AG09309 (cell line): ENCODE data around the gene OR4F15.
A peak's percentile ranks its signal among the peaks of the same experiment; 100 is the strongest.

Experiments
- DNase-seq: peaks from one replicate; pipeline ENCODE4 v3.0.0-alpha.2; 2010; ENCODE audit warnings: low read depth
- H3K4me3 ChIP-seq: 2 replicates; pipeline ENCODE4 v1.5.1; 2011; ENCODE audit warnings: mild to moderate bottlenecking, low read depth, low read length, moderate library complexity; ENCODE audit not compliant: control insufficient read depth
- TF ChIP-seq, protein P1 (sequence below): IDR thresholded peaks from 2 replicates; pipeline ENCODE4 v1.5.1; 2011; ENCODE audit warnings: mild to moderate bottlenecking, low read depth, low read length, inconsistent platforms; ENCODE audit not compliant: insufficient read depth, control insufficient read depth; ENCODE audit errors: missing control alignments

OR4F15 gene

DNA sequence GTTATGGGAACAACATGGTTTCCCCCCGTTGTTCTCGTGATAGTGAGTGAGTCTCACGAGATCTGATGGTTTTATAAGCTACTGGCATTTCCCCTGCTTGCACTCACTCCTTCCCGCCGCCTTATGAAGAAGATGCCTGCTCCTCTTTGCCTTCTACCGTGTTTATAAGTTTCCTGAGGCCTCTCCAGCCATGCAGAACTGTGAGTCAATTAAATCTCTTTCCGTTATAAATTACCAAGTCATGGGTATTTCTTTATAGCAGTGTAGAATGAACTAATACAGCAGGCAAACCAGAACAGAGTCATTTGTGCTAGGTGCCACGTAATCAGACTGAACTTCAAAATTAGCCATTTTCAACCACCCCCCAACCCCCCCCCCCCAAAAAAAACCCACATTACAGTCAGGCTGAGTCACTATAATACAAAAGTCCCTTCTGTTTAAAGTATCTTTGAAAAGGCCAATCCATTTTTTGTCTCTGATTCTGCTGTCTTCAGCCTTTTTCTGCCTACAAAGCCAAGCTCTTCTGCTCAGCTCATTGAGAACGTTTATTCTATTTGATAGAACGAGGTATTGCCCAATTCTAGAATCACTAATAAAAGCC lies 4.6 kb upstream of the OR4F15 start:
- no peak overlapping the region for H3K4me3 ChIP-seq
- peak; percentile 64 for DNase-seq
- TF ChIP-seq, protein P1, sequence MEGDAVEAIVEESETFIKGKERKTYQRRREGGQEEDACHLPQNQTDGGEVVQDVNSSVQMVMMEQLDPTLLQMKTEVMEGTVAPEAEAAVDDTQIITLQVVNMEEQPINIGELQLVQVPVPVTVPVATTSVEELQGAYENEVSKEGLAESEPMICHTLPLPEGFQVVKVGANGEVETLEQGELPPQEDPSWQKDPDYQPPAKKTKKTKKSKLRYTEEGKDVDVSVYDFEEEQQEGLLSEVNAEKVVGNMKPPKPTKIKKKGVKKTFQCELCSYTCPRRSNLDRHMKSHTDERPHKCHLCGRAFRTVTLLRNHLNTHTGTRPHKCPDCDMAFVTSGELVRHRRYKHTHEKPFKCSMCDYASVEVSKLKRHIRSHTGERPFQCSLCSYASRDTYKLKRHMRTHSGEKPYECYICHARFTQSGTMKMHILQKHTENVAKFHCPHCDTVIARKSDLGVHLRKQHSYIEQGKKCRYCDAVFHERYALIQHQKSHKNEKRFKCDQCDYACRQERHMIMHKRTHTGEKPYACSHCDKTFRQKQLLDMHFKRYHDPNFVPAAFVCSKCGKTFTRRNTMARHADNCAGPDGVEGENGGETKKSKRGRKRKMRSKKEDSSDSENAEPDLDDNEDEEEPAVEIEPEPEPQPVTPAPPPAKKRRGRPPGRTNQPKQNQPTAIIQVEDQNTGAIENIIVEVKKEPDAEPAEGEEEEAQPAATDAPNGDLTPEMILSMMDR, result no peak

DNA sequence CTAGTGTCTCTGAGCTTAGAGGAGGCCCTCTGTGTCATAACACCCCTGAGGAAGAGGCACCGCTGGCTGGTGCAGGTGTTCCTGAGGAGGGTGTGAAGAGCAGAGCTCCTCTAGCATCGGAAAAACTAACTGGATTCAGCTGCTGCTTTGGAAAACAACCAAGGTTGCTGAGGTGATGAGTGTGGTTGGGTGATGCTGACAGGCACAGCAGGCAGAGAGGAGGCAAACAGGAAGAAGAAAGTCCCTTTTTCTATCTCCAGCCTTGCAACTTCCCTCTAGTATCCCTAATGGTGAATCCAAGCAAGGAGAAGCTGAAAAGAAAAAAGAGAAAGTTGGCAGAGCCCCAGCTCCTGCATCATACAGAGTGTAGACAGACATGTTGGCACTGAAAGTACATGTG lies 3.8 kb upstream of the OR4F15 start:
- DNase-seq, result peak; percentile 32
- H3K4me3 ChIP-seq, result no peak overlapping the region; the same call in 1 of the 2 replicates
- TF ChIP-seq, protein P1, result no peak

DNA sequence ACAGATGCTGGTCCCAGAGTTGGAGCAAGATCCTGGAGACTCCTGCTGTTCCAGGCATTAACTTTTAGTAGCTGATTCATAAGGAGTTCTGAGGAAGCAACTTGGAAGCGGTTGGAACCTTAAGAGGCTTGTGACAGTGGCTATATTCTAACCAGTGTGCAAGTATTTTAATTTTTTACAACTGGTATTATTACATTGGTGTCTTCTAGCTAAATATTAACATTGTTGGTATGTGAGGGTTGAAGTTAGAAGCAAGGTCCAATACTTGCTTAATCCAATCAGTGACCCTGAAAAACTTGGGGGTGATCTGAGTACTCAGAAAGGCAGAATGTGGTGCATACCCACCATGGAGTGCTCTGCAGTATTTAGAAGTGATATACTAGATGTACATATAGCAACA lies 1.5 kb upstream of the OR4F15 start:
- no peak for DNase-seq
- no peak overlapping the region for H3K4me3 ChIP-seq
- TF ChIP-seq, protein P1, result no peak

DNA sequence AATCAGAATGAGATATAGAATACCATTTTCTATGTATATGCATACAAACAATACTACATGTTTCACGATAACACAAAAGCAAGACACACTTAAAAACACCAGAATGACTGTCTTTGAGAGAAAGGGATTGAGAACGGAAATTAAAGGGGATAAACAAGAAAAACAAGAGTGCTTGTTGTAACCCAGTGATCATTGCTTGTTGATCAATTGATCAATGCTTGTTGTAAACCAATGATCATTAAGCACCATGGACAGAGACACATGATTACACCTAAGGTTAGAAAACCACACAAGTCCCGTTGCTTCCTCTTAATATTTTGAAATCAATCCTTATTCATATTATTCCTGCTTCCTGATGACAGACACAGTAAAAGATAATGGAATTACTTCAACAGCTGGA lies 1.1 kb upstream of the OR4F15 start:
- no peak overlapping the region for H3K4me3 ChIP-seq
- TF ChIP-seq, protein P1, result no peak
- DNase-seq, result no peak

DNA sequence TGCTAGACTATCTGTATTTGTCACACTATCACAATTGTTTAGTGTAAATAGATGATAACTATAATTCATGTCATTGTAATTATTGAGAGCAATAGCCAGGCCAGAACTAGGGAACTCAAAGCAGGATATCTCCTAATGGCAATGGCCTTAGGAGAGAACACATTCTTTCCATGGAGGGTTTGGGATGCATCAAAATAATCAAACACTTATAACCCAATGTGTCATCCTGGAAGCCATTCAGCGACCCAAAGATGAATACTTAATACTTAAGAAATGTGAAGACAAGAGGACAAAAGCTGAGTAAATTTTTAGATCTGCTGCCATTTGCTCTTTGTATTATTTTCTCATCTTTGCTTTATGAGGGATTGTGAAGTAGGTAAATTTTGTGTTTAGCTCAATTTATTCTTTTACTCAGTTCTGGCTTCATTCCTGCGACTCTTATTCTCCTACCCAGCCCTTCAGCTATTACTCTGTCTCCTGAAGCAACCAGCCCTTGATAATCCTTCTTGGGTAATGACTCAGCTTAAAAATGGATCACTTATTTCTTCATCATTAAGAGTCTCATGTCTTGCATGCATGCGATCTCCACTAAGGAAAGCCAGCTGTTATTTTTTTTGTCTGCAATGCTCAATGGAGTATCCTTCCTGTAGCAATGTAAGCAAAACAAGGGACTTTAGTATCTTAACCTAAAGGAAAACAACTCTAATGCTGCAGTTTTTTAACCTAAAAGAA lies 2.0 kb downstream of the OR4F15 start:
- no peak overlapping the region for H3K4me3 ChIP-seq
- TF ChIP-seq, protein P1, result no peak
- peak; percentile 69 for DNase-seq

DNA sequence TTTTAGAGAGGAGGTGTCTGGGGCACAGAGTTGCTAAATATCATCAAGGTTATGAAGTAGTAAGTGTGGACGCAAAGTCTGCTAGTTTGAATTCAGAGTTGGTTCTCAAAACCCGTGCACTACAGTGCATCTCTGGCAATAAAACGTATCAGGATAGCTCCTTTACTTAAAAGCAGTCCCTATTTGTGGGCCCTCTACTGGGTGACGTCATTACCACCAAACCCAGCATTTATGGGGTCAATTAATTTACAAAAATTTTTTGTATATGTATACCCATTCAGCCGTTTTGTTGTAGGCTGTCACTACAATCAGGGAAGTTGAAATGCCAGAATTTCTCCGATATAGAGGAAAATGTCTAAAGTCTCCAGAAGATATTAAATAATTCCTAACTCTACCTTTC lies 8.8 kb downstream of the OR4F15 start:
- H3K4me3 ChIP-seq, result no peak overlapping the region
- TF ChIP-seq, protein P1, result no peak
- DNase-seq, result no peak
